Activated CD4-positive, alpha-beta T cell treated with anti-CD3 and anti-CD28 coated beads, Interleukin-2, amount 10 ng/mL, durations not matched to agents 24 days and 14 days (primary cell): Measurements from ENCODE around the gene INTU. TPM values are rescaled to one million over a fixed set of nuclear protein-coding genes. Genes with fewer than 3 reads are reported as not detected.
A peak's percentile ranks its signal among the peaks of the same experiment; 100 is the strongest.
"Not testable (repeated sequence)": the region's sequence is repeated elsewhere in the genome, so short reads cannot be mapped to it uniquely, and the experiment has no call there.

ENCODE experiments used
- DNase-seq: peaks from one replicate; pipeline ENCODE4 v3.0.0; 2022
- H3K27ac Mint-ChIP-seq: one replicate; pipeline ENCODE4 v1.8.0; 2022; ENCODE audit warnings: mild to moderate bottlenecking, mixed read lengths
- H3K27me3 Mint-ChIP-seq: one replicate; pipeline ENCODE4 v1.8.0; 2022; ENCODE audit warnings: mixed read lengths
- H3K36me3 Mint-ChIP-seq: one replicate; pipeline ENCODE4 v1.8.0; 2022; ENCODE audit warnings: low read depth, mild to moderate bottlenecking, mixed read lengths
- H3K4me1 Mint-ChIP-seq: one replicate; pipeline ENCODE4 v1.8.0; 2021; ENCODE audit warnings: mixed read lengths
- H3K4me3 Mint-ChIP-seq: one replicate; pipeline ENCODE4 v1.8.0; 2022; ENCODE audit warnings: mild to moderate bottlenecking, moderate library complexity, mixed read lengths
- H3K9me3 Mint-ChIP-seq: one replicate; pipeline ENCODE4 v1.8.0; 2021; ENCODE audit warnings: mixed read lengths
- intact Hi-C: fragments of 100-400 bp; cut with micrococcal nuclease; formaldehyde crosslinking; loops from one replicate; pipeline ENCODE4 v1.15.1; 2023
- total RNA-seq: library from RNA; stranded (reverse); gene quantifications from 2 replicates; pipeline ENCODE4 v1.2.3, GENCODE V29; 2022

INTU gene
- total RNA-seq: not detected in 2 replicates

GRCh38 chr4:127632420-127633403 lies at the start of gene INTU:
Gene INTU, plus strand, starts transcription at chr4:127632957. Its CDS starts 78 bp downstream, at chr4:127633035.
- H3K4me1 Mint-ChIP-seq: peaks cover 8% of the 10 kb centered on the region
- no peak within 1 kb of the TSS for H3K27ac Mint-ChIP-seq
- H3K4me3 Mint-ChIP-seq: peak within 1 kb of the TSS; percentile 89
- H3K9me3 Mint-ChIP-seq: peaks cover 9% of the 10 kb centered on the region
- intact Hi-C loops: no loop called here
- H3K36me3 Mint-ChIP-seq: no peaks in the 10 kb centered on the region
- peak; percentile 75 for DNase-seq
- H3K27me3 Mint-ChIP-seq: peaks cover 39% of the 10 kb centered on the region

- H3K9me3 Mint-ChIP-seq, DNase-seq, H3K27ac Mint-ChIP-seq, H3K4me3 Mint-ChIP-seq, intact Hi-C loops, H3K36me3 Mint-ChIP-seq, H3K4me1 Mint-ChIP-seq, H3K27me3 Mint-ChIP-seq: not testable (repeated sequence)
These were observed 46.3 kb upstream of the INTU start for GRCh38 chr4:127586496-127586895.

GRCh38 chr4:127586922-127587571 lies 45.7 kb upstream of the INTU start:
- no peaks in the 10 kb centered on the region for H3K27me3 Mint-ChIP-seq
- no peaks in the 10 kb centered on the region for H3K4me1 Mint-ChIP-seq
- DNase-seq: peak; percentile 60
- no peaks in the 10 kb centered on the region for H3K36me3 Mint-ChIP-seq
- H3K9me3 Mint-ChIP-seq: no peaks in the 10 kb centered on the region
- no peak overlapping the region for H3K27ac Mint-ChIP-seq
- intact Hi-C loops: no loop called here
- no peak overlapping the region for H3K4me3 Mint-ChIP-seq

- H3K4me3 Mint-ChIP-seq, H3K9me3 Mint-ChIP-seq, intact Hi-C loops, H3K27me3 Mint-ChIP-seq, H3K36me3 Mint-ChIP-seq, H3K27ac Mint-ChIP-seq, DNase-seq, H3K4me1 Mint-ChIP-seq: not testable (repeated sequence)
These were observed 43.6 kb upstream of the INTU start for GRCh38 chr4:127589153-127589552.

GRCh38 chr4:127598656-127599055 lies 34.1 kb upstream of the INTU start:
- H3K4me1 Mint-ChIP-seq: no peaks in the 10 kb centered on the region
- no peak for DNase-seq
- peaks cover 3% of the 10 kb centered on the region for H3K9me3 Mint-ChIP-seq
- intact Hi-C loops: no loop called here
- H3K27ac Mint-ChIP-seq: no peak overlapping the region
- H3K27me3 Mint-ChIP-seq: peaks cover 4% of the 10 kb centered on the region
- H3K4me3 Mint-ChIP-seq: no peak overlapping the region
- H3K36me3 Mint-ChIP-seq: no peaks in the 10 kb centered on the region

- Mint-ChIP-seq H3K9me3 (no peaks in the 10 kb centered on the region), H3K27ac (no peak overlapping the region), H3K4me1 (no peaks in the 10 kb centered on the region), H3K36me3 (no peaks in the 10 kb centered on the region), H3K4me3 (no peak overlapping the region), H3K27me3 (peaks cover 10% of the 10 kb centered on the region)
- DNase-seq: no peak
- intact Hi-C loops: no loop called here
These were observed 31.7 kb upstream of the INTU start for GRCh38 chr4:127601029-127601428.

- H3K27me3 Mint-ChIP-seq: peaks cover 11% of the 10 kb centered on the region
- H3K4me1 Mint-ChIP-seq: no peaks in the 10 kb centered on the region
- intact Hi-C loops: loop anchor here (1.0 to 5.0 kb wide), 2 partner anchors 127 to 447 kb away; no protein-coding TSS in a partner anchor
- no peaks in the 10 kb centered on the region for H3K9me3 Mint-ChIP-seq
- H3K4me3 Mint-ChIP-seq: no peak overlapping the region
- H3K27ac Mint-ChIP-seq: no peak overlapping the region
- DNase-seq: no peak
- no peaks in the 10 kb centered on the region for H3K36me3 Mint-ChIP-seq
These were observed 27.6 kb upstream of the INTU start for GRCh38 chr4:127604949-127605709.

GRCh38 chr4:127606823-127607222 lies 25.9 kb upstream of the INTU start:
- no peak overlapping the region for H3K4me3 Mint-ChIP-seq
- H3K9me3 Mint-ChIP-seq: no peaks in the 10 kb centered on the region
- no peaks in the 10 kb centered on the region for H3K36me3 Mint-ChIP-seq
- no peak for DNase-seq
- no peaks in the 10 kb centered on the region for H3K4me1 Mint-ChIP-seq
- intact Hi-C loops: loop anchor here (5.0 kb wide), 1 partner anchor 445 kb away; no protein-coding TSS in a partner anchor
- no peak overlapping the region for H3K27ac Mint-ChIP-seq
- H3K27me3 Mint-ChIP-seq: peaks cover 10% of the 10 kb centered on the region

- Mint-ChIP-seq H3K27me3 (peaks cover 7% of the 10 kb centered on the region), H3K36me3 (no peaks in the 10 kb centered on the region), H3K27ac (no peak overlapping the region), H3K4me3 (no peak overlapping the region), H3K4me1 (no peaks in the 10 kb centered on the region), H3K9me3 (no peaks in the 10 kb centered on the region)
- intact Hi-C loops: loop anchor here (5.0 kb wide), 1 partner anchor 443 kb away; no protein-coding TSS in a partner anchor
- DNase-seq: no peak
These were observed 23.3 kb upstream of the INTU start for GRCh38 chr4:127609484-127609883.

GRCh38 chr4:127610488-127610887 lies 22.3 kb upstream of the INTU start:
- no peak overlapping the region for H3K27ac Mint-ChIP-seq
- no peaks in the 10 kb centered on the region for H3K36me3 Mint-ChIP-seq
- H3K4me3 Mint-ChIP-seq: no peak overlapping the region
- H3K4me1 Mint-ChIP-seq: no peaks in the 10 kb centered on the region
- peaks cover 1% of the 10 kb centered on the region for H3K27me3 Mint-ChIP-seq
- no peaks in the 10 kb centered on the region for H3K9me3 Mint-ChIP-seq
- no peak for DNase-seq
- intact Hi-C loops: no loop called here

GRCh38 chr4:127616898-127617297 lies 15.9 kb upstream of the INTU start:
- intact Hi-C loops: no loop called here
- peaks cover 5% of the 10 kb centered on the region for H3K9me3 Mint-ChIP-seq
- peaks cover 8% of the 10 kb centered on the region for H3K27me3 Mint-ChIP-seq
- DNase-seq: no peak
- no peaks in the 10 kb centered on the region for H3K4me1 Mint-ChIP-seq
- no peak overlapping the region for H3K4me3 Mint-ChIP-seq
- no peak overlapping the region for H3K27ac Mint-ChIP-seq
- H3K36me3 Mint-ChIP-seq: no peaks in the 10 kb centered on the region

GRCh38 chr4:127618427-127618826 lies 14.3 kb upstream of the INTU start:
- no peaks in the 10 kb centered on the region for H3K36me3 Mint-ChIP-seq
- H3K27me3 Mint-ChIP-seq: peaks cover 18% of the 10 kb centered on the region
- no peak for DNase-seq
- no peak overlapping the region for H3K27ac Mint-ChIP-seq
- intact Hi-C loops: no loop called here
- H3K4me3 Mint-ChIP-seq: no peak overlapping the region
- H3K4me1 Mint-ChIP-seq: no peaks in the 10 kb centered on the region
- peaks cover 5% of the 10 kb centered on the region for H3K9me3 Mint-ChIP-seq

GRCh38 chr4:127622621-127622920 lies 10.2 kb upstream of the INTU start:
- DNase-seq: no peak
- H3K4me1 Mint-ChIP-seq: no peaks in the 10 kb centered on the region
- no peak overlapping the region for H3K27ac Mint-ChIP-seq
- peaks cover 5% of the 10 kb centered on the region for H3K9me3 Mint-ChIP-seq
- no peak overlapping the region for H3K4me3 Mint-ChIP-seq
- peaks cover 37% of the 10 kb centered on the region for H3K27me3 Mint-ChIP-seq
- no peaks in the 10 kb centered on the region for H3K36me3 Mint-ChIP-seq
- intact Hi-C loops: no loop called here
